ENCODE measurements around the gene SORCS2.

SORCS2 gene

GRCh38 chr4:7672601-7673000 lies 480.3 kb downstream of the SORCS2 start:
- Histone ChIP-seq H3K9me3 (ENCODE audit: insufficient read depth, low read length, severe bottlenecking) (no peaks in the 10 kb centered on the region), H3K4me2 (ENCODE audit: insufficient read depth, low read length) (no peak overlapping the region)

GRCh38 chr4:7673121-7673520 lies 480.8 kb downstream of the SORCS2 start:
- Histone ChIP-seq H3K4me1 (ENCODE audit: insufficient read depth, low read length) (no peaks in the 10 kb centered on the region), H3K9me3 (ENCODE audit: insufficient read depth, low read length, severe bottlenecking) (no peaks in the 10 kb centered on the region), H3K4me2 (ENCODE audit: insufficient read depth, low read length) (no peak overlapping the region), H3K4me3 (ENCODE audit: low read depth in 1 of 2, low read length in 2 of 2) (no peak overlapping the region), H2AFZ (ENCODE audit: low read depth, low read length) (no peak overlapping the region), H4K20me1 (ENCODE audit: insufficient read depth, low read length) (no peaks in the 10 kb centered on the region), H3K36me3 (ENCODE audit: insufficient read depth, low read length) (no peaks in the 10 kb centered on the region), H3K27me3 (ENCODE audit: insufficient read depth, low read length, poor library complexity) (peaks cover 9% of the 10 kb centered on the region), H3K9ac (ENCODE audit: low read depth, low read length) (no peak overlapping the region), H3K27ac (ENCODE audit: low read length) (no peak overlapping the region), H3K79me2 (ENCODE audit: insufficient read depth, low read length) (no peaks in the 10 kb centered on the region)
- DNase-seq (no peak), ATAC-seq (ENCODE audit: insufficient read depth, low read depth) (no peak)
- TF ChIP-seq CTCF (IDR thresholded peaks at IDR 0.05; ENCODE audit: borderline replicate concordance, extremely low read depth, low read length, poor library complexity, severe bottlenecking) (no peak), EZH2 (IDR thresholded peaks at IDR 0.05; ENCODE audit: borderline replicate concordance, low read depth, low read length, severe bottlenecking) (no peak)

More at GRCh38 chr4:7672601-7673000, 480.3 kb downstream of the SORCS2 start:
- ATAC-seq (ENCODE audit: insufficient read depth, low read depth) (no peak), DNase-seq (no peak)
- Histone ChIP-seq H3K9ac (ENCODE audit: low read depth, low read length) (no peak overlapping the region), H3K27me3 (ENCODE audit: insufficient read depth, low read length, poor library complexity) (peaks cover 9% of the 10 kb centered on the region), H3K36me3 (ENCODE audit: insufficient read depth, low read length) (no peaks in the 10 kb centered on the region), H3K4me3 (ENCODE audit: low read depth in 1 of 2, low read length in 2 of 2) (no peak overlapping the region), H3K79me2 (ENCODE audit: insufficient read depth, low read length) (no peaks in the 10 kb centered on the region), H4K20me1 (ENCODE audit: insufficient read depth, low read length) (no peaks in the 10 kb centered on the region), H3K4me1 (ENCODE audit: insufficient read depth, low read length) (no peaks in the 10 kb centered on the region), H3K27ac (ENCODE audit: low read length) (no peak overlapping the region), H2AFZ (ENCODE audit: low read depth, low read length) (no peak overlapping the region)
- TF ChIP-seq EZH2 (IDR thresholded peaks at IDR 0.05; ENCODE audit: borderline replicate concordance, low read depth, low read length, severe bottlenecking) (no peak), CTCF (IDR thresholded peaks at IDR 0.05; ENCODE audit: borderline replicate concordance, extremely low read depth, low read length, poor library complexity, severe bottlenecking) (no peak)

- Histone ChIP-seq H3K9me3 (ENCODE audit: insufficient read depth, low read length, severe bottlenecking) (no peaks in the 10 kb centered on the region), H2AFZ (ENCODE audit: low read depth, low read length) (no peak overlapping the region), H3K27me3 (ENCODE audit: insufficient read depth, low read length, poor library complexity) (peaks cover 7% of the 10 kb centered on the region), H3K36me3 (ENCODE audit: insufficient read depth, low read length) (no peaks in the 10 kb centered on the region), H4K20me1 (ENCODE audit: insufficient read depth, low read length) (no peaks in the 10 kb centered on the region), H3K9ac (ENCODE audit: low read depth, low read length) (no peak overlapping the region), H3K27ac (ENCODE audit: low read length) (no peak overlapping the region), H3K4me2 (ENCODE audit: insufficient read depth, low read length) (no peak overlapping the region), H3K79me2 (ENCODE audit: insufficient read depth, low read length) (no peaks in the 10 kb centered on the region), H3K4me1 (ENCODE audit: insufficient read depth, low read length) (no peaks in the 10 kb centered on the region), H3K4me3 (ENCODE audit: low read depth in 1 of 2, low read length in 2 of 2) (no peak overlapping the region)
- ATAC-seq (ENCODE audit: insufficient read depth, low read depth) = no peak
- DNase-seq = no peak
- TF ChIP-seq EZH2 (IDR thresholded peaks at IDR 0.05; ENCODE audit: borderline replicate concordance, low read depth, low read length, severe bottlenecking) (no peak), CTCF (IDR thresholded peaks at IDR 0.05; ENCODE audit: borderline replicate concordance, extremely low read depth, low read length, poor library complexity, severe bottlenecking) (no peak)
Measured at GRCh38 chr4:7674706-7675105, 482.4 kb downstream of the SORCS2 start.

GRCh38 chr4:7675136-7675535 lies 482.8 kb downstream of the SORCS2 start:
- H3K36me3 ChIP-seq (ENCODE audit: insufficient read depth, low read length) = no peaks in the 10 kb centered on the region
- H3K4me2 ChIP-seq (ENCODE audit: insufficient read depth, low read length) = no peak overlapping the region
- DNase-seq = no peak
- H3K27me3 ChIP-seq (ENCODE audit: insufficient read depth, low read length, poor library complexity) = peaks cover 4% of the 10 kb centered on the region
- H3K9ac ChIP-seq (ENCODE audit: low read depth, low read length) = no peak overlapping the region
- no peak for ATAC-seq (ENCODE audit: insufficient read depth, low read depth)
- no peaks in the 10 kb centered on the region for H3K9me3 ChIP-seq (ENCODE audit: insufficient read depth, low read length, severe bottlenecking)
- H2AFZ ChIP-seq (ENCODE audit: low read depth, low read length) = no peak overlapping the region
- no peaks in the 10 kb centered on the region for H3K79me2 ChIP-seq (ENCODE audit: insufficient read depth, low read length)
- H3K4me1 ChIP-seq (ENCODE audit: insufficient read depth, low read length) = no peaks in the 10 kb centered on the region
- no peak overlapping the region for H3K27ac ChIP-seq (ENCODE audit: low read length)
- no peak overlapping the region for H3K4me3 ChIP-seq (ENCODE audit: low read depth in 1 of 2, low read length in 2 of 2)
- H4K20me1 ChIP-seq (ENCODE audit: insufficient read depth, low read length) = no peaks in the 10 kb centered on the region
- TF ChIP-seq EZH2 (IDR thresholded peaks at IDR 0.05; ENCODE audit: borderline replicate concordance, low read depth, low read length, severe bottlenecking) = no peak
- no peak for TF ChIP-seq CTCF (IDR thresholded peaks at IDR 0.05; ENCODE audit: borderline replicate concordance, extremely low read depth, low read length, poor library complexity, severe bottlenecking)
